ENCODE data around the gene PANK4. TPM values are rescaled to one million over a fixed set of nuclear protein-coding genes. Genes with fewer than 3 reads are reported as not detected.

PANK4 gene
- total and polyA plus RNA-seq, 2 experiments from 2014 or later, result 18.5 to 21.3 TPM

DNA sequence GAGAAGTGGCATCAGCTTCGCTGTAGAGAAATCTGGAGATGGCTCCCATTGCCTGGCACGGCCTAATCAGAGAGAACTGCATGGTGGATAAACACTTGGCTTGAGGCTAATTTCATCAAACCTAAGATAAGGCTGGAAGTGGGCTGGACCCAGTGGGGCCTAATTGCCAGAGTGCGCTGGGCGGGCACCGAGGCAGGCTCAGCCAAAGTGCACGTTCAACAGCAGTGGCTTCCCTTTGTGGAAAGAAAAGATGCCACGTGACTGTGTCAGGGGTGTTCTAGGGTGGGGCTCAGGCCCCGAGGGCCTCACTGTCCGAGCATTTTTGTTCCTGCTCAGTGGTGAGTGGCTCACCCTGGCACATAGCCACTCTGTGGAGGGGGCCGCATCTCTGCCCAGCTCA, 44.5 kb downstream of the PANK4 start:
- Histone ChIP-seq H3K27me3 (no peaks in the 10 kb centered on the region), H3K9me2 (replicated peaks; ENCODE audit: insufficient read depth) (no peaks in the 10 kb centered on the region), H3K4me1 (ENCODE audit: insufficient read depth) (no peaks in the 10 kb centered on the region), H3K36me3 (replicated peaks; ENCODE audit: insufficient read depth, low read depth) (no peaks in the 10 kb centered on the region), H2AFZ (no peak overlapping the region), H4K20me1 (ENCODE audit: insufficient read depth, poor library complexity, severe bottlenecking) (no peaks in the 10 kb centered on the region), H3K79me2 (no peaks in the 10 kb centered on the region), H3K4me3 (no peak overlapping the region), H3K9me3 (ENCODE audit: low read depth) (no peaks in the 10 kb centered on the region), H3K4me2 (no peak overlapping the region), H3K27ac (no peak overlapping the region)
- no peak for DNase-seq (ENCODE audit: low spot score)
- no peak for TF ChIP-seq EZH2 (IDR thresholded peaks at IDR 0.05; ENCODE audit: borderline replicate concordance)
- TF ChIP-seq EZH2phosphoT487 (IDR thresholded peaks at IDR 0.05; ENCODE audit: low read depth, severe bottlenecking, unreplicated experiment), result no peak
- TF ChIP-seq, protein P1, sequence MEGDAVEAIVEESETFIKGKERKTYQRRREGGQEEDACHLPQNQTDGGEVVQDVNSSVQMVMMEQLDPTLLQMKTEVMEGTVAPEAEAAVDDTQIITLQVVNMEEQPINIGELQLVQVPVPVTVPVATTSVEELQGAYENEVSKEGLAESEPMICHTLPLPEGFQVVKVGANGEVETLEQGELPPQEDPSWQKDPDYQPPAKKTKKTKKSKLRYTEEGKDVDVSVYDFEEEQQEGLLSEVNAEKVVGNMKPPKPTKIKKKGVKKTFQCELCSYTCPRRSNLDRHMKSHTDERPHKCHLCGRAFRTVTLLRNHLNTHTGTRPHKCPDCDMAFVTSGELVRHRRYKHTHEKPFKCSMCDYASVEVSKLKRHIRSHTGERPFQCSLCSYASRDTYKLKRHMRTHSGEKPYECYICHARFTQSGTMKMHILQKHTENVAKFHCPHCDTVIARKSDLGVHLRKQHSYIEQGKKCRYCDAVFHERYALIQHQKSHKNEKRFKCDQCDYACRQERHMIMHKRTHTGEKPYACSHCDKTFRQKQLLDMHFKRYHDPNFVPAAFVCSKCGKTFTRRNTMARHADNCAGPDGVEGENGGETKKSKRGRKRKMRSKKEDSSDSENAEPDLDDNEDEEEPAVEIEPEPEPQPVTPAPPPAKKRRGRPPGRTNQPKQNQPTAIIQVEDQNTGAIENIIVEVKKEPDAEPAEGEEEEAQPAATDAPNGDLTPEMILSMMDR (IDR thresholded peaks at IDR 0.05; ENCODE audit: poor library complexity), result no peak
- 85% methylated on average over 10 of the region's 10 CpGs for WGBS (ENCODE audit: low lambda C conversion rate, missing lambda C conversion rate)

DNA sequence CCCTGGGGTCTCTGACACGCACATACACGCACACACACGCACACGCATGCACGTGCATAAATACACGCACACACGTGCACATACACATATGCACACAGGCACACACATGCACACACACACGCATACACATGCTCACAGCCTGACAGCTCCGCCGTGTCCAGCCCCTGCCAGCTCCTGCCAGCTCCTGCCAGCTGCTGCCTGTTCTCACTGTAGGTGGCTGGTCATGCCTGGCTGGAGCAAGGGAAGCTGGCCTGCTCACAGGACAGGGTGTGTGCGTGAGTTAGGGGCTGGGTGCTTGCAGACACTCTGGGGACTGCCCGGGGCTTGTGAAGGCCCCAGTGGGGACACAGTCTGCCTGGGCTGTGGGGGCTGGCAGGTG, 45.4 kb downstream of the PANK4 start:
- TF ChIP-seq EZH2 (IDR thresholded peaks at IDR 0.05; ENCODE audit: borderline replicate concordance) (no peak), EZH2phosphoT487 (IDR thresholded peaks at IDR 0.05; ENCODE audit: low read depth, severe bottlenecking, unreplicated experiment) (no peak)
- TF ChIP-seq, protein P1 (IDR thresholded peaks at IDR 0.05; ENCODE audit: poor library complexity), result no peak
- no peaks in the 10 kb centered on the region for H3K9me2 ChIP-seq (replicated peaks; ENCODE audit: insufficient read depth)
- DNase-seq (ENCODE audit: low spot score), result no peak
- no peaks in the 10 kb centered on the region for H3K9me3 ChIP-seq (ENCODE audit: low read depth)
- H3K36me3 ChIP-seq (replicated peaks; ENCODE audit: insufficient read depth, low read depth), result no peaks in the 10 kb centered on the region
- H3K4me2 ChIP-seq, result no peak overlapping the region
- H3K27me3 ChIP-seq, result no peaks in the 10 kb centered on the region
- no peak overlapping the region for H3K27ac ChIP-seq
- no peaks in the 10 kb centered on the region for H4K20me1 ChIP-seq (ENCODE audit: insufficient read depth, poor library complexity, severe bottlenecking)
- 90% methylated on average over 12 of the region's 12 CpGs for WGBS (ENCODE audit: low lambda C conversion rate, missing lambda C conversion rate)
- H3K4me1 ChIP-seq (ENCODE audit: insufficient read depth), result no peaks in the 10 kb centered on the region
- H3K4me3 ChIP-seq, result no peak overlapping the region
- no peak overlapping the region for H2AFZ ChIP-seq
- no peaks in the 10 kb centered on the region for H3K79me2 ChIP-seq

DNA sequence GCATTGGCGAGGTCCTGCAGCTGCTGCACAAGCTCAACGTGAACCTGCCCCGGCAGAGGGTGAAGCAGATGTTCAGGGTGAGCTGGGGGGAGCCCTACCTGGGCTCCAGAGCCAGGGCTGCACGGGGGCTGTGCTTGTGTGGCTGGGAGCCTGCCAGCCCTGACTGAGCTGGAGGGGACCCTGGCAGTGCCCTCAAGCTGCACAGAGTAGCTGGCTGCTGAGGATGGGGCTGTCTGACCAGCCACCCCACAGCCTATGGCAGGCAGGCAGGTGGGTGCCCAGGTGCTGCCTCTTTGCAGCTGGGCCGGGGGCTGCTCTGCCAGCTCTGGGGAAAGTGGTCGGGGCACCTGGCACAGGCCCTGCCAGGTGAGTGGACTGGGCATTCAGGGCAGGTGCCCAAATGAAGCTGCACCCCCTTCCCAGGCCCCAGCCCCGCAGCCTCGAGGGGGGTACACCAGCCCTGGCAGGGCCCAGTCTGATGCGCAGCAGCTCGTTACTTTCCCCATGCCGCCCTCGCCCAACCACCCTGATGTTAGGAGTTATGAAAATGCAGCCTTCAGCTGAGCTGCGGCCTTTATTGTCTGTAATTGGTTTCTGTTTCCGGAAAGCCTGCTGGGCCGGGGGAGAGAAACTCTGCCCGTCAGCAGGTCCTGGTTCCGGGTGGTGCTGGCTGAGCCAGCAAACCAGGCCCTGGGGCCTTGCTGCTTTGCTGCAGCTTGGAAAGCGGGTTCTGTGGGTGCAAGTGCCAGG, 46.0 kb downstream of the PANK4 start:
- no peak overlapping the region for H3K4me2 ChIP-seq
- no peaks in the 10 kb centered on the region for H3K9me3 ChIP-seq (ENCODE audit: low read depth)
- H2AFZ ChIP-seq, result no peak overlapping the region
- H3K4me3 ChIP-seq, result no peak overlapping the region
- H3K9me2 ChIP-seq (replicated peaks; ENCODE audit: insufficient read depth), result no peaks in the 10 kb centered on the region
- no peak overlapping the region for H3K27ac ChIP-seq
- H3K4me1 ChIP-seq (ENCODE audit: insufficient read depth), result no peaks in the 10 kb centered on the region
- no peak for TF ChIP-seq EZH2 (IDR thresholded peaks at IDR 0.05; ENCODE audit: borderline replicate concordance)
- no peak for TF ChIP-seq EZH2phosphoT487 (IDR thresholded peaks at IDR 0.05; ENCODE audit: low read depth, severe bottlenecking, unreplicated experiment)
- TF ChIP-seq, protein P1 (IDR thresholded peaks at IDR 0.05; ENCODE audit: poor library complexity), result no peak
- no peaks in the 10 kb centered on the region for H3K27me3 ChIP-seq
- DNase-seq (ENCODE audit: low spot score), result no peak
- no peaks in the 10 kb centered on the region for H3K36me3 ChIP-seq (replicated peaks; ENCODE audit: insufficient read depth, low read depth)
- no peaks in the 10 kb centered on the region for H4K20me1 ChIP-seq (ENCODE audit: insufficient read depth, poor library complexity, severe bottlenecking)
- H3K79me2 ChIP-seq, result no peaks in the 10 kb centered on the region
- 87% methylated on average over 18 of the region's 18 CpGs for WGBS (ENCODE audit: low lambda C conversion rate, missing lambda C conversion rate)
